ENCODE data around the gene MOB1B. TPM values are rescaled to one million over a fixed set of nuclear protein-coding genes. Genes with fewer than 3 reads are reported as not detected.

The MOB1B gene
- total and polyA plus RNA-seq, 10 of the 15 experiments (the other 5 are each of a cell fraction or from before 2014, with no cell fraction given) = 1.9 to 11.4 (median 6.1) TPM

- ChIA-PET RAD21 (ENCODE audit: unreplicated experiment) (interaction anchor here (0.8 to 2.1 kb wide), 2 partner anchors 82 to 160 kb away, joined by 4 read pairs; no protein-coding TSS in a partner anchor), CTCF (interaction anchor here (1.2 kb wide), 1 partner anchor 178 kb away, joined by 4 read pairs; no protein-coding TSS in a partner anchor), SMC1A (ENCODE audit: uncharacterized antibody, unreplicated experiment) (interaction anchor here (1.0 to 1.5 kb wide), 5 partner anchors 9 to 35 kb away, joined by 3 to 5 read pairs (median 3); no protein-coding TSS in a partner anchor), POLR2A (interaction anchor here (0.6 to 1.3 kb wide), 3 partner anchors 11 to 53 kb away, joined by 3 read pairs; no protein-coding TSS in a partner anchor)
- Histone ChIP-seq H2AFZ (ENCODE audit: control insufficient read depth, low read depth, low read length) (no peak overlapping the region), H3K9me3 (replicated peaks; ENCODE audit: control insufficient read depth, insufficient read depth, low read length) (no peaks in the 10 kb centered on the region; the same call in 1 of the 3 replicates), H3K4me1 (ENCODE audit: control insufficient read depth, insufficient read depth, low read length) (peaks cover 4% of the 10 kb centered on the region; the same call in 1 of the 2 replicates), H4K20me1 (ENCODE audit: control insufficient read depth, insufficient read depth) (no peaks in the 10 kb centered on the region), H3K27ac (ENCODE audit: control insufficient read depth, insufficient read depth) (no peak overlapping the region), H3K4me2 (ENCODE audit: control insufficient read depth, insufficient read depth) (0 out of 2 replicates have a peak overlapping the region, but pooled peaks have one; percentile 1), H3K4me3 (peak overlapping the region; percentile 18; the same call in 1 of the 2 replicates), H3K27me3 (replicated peaks in 1 of 2; ENCODE audit: control insufficient read depth in 2 of 2, insufficient read depth in 2 of 2, low read length in 1 of 2) (no peaks in the 10 kb centered on the region), H3K36me3 (ENCODE audit: control insufficient read depth in 2 of 2, insufficient read depth in 2 of 2, low read length in 1 of 2) (0 out of 4 replicates have a peak, but pooled peaks cover 0 to 2% of the 10 kb centered on the region in 2 experiments), H3K9ac (ENCODE audit: control insufficient read depth, insufficient read depth, low read length) (no peak overlapping the region), H3K79me2 (ENCODE audit: control insufficient read depth, insufficient read depth, low read length) (peaks cover 2% of the 10 kb centered on the region; the same call in 1 of the 2 replicates)
- no TSS peak for BruUV-seq (replicated peaks)
- in situ Hi-C loops (cut with MboI) (no loop called here), intact Hi-C loops (cut with micrococcal nuclease; ENCODE audit: unreplicated experiment) (no loop called here)
- TF ChIP-seq ZNF622 (IDR thresholded peaks at IDR 0.05) = no peak
- TF ChIP-seq REST (IDR thresholded peaks at IDR 0.05; ENCODE audit: low read depth, low read length) = no peak
- no peak for TF ChIP-seq ATF7 (IDR thresholded peaks at IDR 0.05; ENCODE audit: low read depth)
- TF ChIP-seq RUNX3 (IDR thresholded peaks at IDR 0.05; ENCODE audit: low read length) = peak; percentile 15; the same call in 1 of the 2 replicates
- no peak for TF ChIP-seq NRF1 (conservative IDR thresholded peaks at IDR 0.05; ENCODE audit: low read depth, low read length)
- ATAC-seq (no peak; the same call in 2 of the 3 replicates), FAIRE-seq (no peak), DNase-seq (ENCODE audit: low read depth, low spot score) (no peak)
- WGBS (ENCODE audit: insufficient coverage, insufficient replicate concordance, low lambda C conversion rate, missing lambda C conversion rate) = 87% methylated on average over 14 of the region's 14 CpGs
Observed at GRCh38 chr4:70915036-70915815, 13.1 kb downstream of the MOB1B start.
